ENCODE results near the gene KIF3A. TPM values are rescaled to one million over a fixed set of nuclear protein-coding genes. Genes with fewer than 3 reads are reported as not detected.

KIF3A gene
- total RNA-seq, 1 donor from 2014 or later = 10.6 TPM

DNA sequence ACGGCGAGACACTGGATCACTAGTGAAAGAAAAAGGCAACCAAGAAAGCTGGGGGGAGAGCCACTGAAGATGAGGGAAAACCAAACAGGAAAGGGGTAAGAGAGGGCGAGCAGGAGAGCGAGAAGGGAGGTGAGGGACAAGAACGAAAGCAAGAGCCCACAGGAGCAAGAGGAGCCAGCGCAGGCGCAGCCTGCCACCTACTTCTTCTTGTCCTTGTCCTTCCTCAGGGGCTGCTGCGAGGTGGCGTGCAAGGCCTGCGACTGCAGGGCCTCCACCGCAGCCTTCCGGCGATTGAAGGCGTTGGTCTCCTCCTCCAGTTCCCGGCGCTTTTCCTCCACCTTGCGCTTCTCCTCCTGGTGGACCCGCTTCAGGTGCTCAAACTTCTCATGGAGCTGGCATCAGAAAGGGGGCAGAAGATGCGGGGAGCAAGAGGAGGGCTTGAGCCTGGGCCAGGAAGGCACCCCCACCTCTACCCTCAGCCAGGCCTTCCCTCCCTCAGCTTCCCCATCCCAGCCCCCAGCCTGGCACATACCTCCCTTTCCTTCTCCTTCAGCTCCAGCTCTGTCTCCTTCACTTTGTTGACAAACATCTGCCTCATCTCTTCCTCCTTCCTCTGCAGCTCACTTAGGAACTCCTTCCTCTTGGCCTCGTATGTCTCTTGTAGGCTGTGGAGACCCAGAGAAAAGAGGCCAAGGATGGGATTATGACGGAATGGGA is 23.4 kb upstream of the KIF3A start:
- H3K36me3 ChIP-seq (ENCODE audit: control insufficient read depth, insufficient read depth, low read length) = no peaks in the 10 kb centered on the region
- H3K4me3 ChIP-seq (ENCODE audit: low read depth, low read length) = no peak overlapping the region
- TF ChIP-seq, protein P1, sequence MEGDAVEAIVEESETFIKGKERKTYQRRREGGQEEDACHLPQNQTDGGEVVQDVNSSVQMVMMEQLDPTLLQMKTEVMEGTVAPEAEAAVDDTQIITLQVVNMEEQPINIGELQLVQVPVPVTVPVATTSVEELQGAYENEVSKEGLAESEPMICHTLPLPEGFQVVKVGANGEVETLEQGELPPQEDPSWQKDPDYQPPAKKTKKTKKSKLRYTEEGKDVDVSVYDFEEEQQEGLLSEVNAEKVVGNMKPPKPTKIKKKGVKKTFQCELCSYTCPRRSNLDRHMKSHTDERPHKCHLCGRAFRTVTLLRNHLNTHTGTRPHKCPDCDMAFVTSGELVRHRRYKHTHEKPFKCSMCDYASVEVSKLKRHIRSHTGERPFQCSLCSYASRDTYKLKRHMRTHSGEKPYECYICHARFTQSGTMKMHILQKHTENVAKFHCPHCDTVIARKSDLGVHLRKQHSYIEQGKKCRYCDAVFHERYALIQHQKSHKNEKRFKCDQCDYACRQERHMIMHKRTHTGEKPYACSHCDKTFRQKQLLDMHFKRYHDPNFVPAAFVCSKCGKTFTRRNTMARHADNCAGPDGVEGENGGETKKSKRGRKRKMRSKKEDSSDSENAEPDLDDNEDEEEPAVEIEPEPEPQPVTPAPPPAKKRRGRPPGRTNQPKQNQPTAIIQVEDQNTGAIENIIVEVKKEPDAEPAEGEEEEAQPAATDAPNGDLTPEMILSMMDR (IDR thresholded peaks at IDR 0.05; ENCODE audit: insufficient read depth, low read length, poor library complexity, severe bottlenecking) = no peak
- DNase-seq (ENCODE audit: low read depth) = no peak
- no peaks in the 10 kb centered on the region for H3K27me3 ChIP-seq (ENCODE audit: control insufficient read depth, insufficient read depth, low read length)

DNA sequence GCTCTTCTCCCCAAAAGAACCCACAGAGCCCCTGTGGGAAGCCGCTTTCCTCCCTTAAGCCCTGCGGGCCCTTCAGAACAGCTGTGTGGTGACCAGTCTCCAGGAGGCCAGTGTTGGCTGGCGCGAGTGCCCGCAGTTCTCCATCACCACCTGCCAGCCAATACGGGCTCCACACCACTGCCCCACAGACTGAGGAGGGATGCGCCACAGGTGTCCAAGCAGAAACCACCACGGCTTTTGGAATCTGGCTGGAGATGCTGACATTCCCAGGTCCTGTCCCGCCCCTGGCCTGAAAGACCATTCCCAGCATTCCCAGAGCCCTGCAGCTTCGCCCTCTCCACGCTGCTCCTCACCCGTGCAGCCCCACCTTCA is 22.7 kb upstream of the KIF3A start:
- TF ChIP-seq, protein P1 (IDR thresholded peaks at IDR 0.05; ENCODE audit: insufficient read depth, low read length, poor library complexity, severe bottlenecking) = no peak
- Histone ChIP-seq H3K27me3 (ENCODE audit: control insufficient read depth, insufficient read depth, low read length) (no peaks in the 10 kb centered on the region), H3K4me3 (ENCODE audit: low read depth, low read length) (no peak overlapping the region), H3K36me3 (ENCODE audit: control insufficient read depth, insufficient read depth, low read length) (no peaks in the 10 kb centered on the region)
- DNase-seq (ENCODE audit: low read depth) = no peak

DNA sequence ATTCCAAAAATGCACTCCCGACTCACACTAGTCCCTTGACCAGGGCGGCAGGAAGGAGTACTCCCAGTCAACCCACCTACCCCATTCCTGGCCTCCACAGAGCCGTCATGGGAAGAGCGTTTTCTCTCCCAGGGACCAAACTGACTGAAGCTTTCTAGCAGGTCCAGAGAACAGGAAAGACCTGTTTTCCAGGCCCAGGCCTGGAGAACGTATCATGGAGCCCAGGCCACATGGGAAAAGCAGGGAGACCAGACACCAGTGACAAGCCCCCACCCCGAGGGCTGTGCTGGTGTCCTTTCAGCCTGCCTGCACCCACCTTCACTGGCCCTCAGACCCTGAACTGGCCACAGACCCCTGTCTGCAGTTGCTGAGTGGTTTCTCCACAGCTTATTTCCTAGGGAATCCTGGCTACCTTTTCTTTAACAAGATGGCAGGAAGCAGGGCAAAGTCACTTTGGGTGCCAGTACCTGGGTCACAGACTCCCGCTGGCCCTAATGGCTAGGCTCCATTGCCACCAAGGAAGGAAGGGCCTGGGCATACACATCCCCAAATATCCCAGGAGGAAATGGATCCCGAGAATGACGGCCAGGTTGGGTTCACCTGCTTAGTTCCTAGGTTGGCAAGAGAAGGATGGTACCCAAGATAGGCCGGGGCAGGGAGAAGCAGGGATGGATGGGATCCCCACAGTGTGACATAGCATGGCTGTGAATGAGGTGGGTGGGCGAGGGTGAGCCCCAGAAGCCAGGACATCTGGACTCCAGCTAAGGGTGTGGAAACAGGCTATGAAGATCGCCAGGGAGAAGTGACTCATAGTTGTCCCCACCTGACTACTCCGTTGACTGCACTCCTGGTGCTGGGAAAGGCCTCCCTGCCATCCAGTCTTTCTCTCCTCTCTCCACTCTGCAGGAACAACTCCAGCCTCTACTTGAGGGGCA is 22.0 kb upstream of the KIF3A start:
- Histone ChIP-seq H3K36me3 (ENCODE audit: control insufficient read depth, insufficient read depth, low read length) (no peaks in the 10 kb centered on the region), H3K27me3 (ENCODE audit: control insufficient read depth, insufficient read depth, low read length) (no peaks in the 10 kb centered on the region), H3K4me3 (ENCODE audit: low read depth, low read length) (no peak overlapping the region)
- DNase-seq (ENCODE audit: low read depth) = no peak
- TF ChIP-seq, protein P1 (IDR thresholded peaks at IDR 0.05; ENCODE audit: insufficient read depth, low read length, poor library complexity, severe bottlenecking) = no peak

DNA sequence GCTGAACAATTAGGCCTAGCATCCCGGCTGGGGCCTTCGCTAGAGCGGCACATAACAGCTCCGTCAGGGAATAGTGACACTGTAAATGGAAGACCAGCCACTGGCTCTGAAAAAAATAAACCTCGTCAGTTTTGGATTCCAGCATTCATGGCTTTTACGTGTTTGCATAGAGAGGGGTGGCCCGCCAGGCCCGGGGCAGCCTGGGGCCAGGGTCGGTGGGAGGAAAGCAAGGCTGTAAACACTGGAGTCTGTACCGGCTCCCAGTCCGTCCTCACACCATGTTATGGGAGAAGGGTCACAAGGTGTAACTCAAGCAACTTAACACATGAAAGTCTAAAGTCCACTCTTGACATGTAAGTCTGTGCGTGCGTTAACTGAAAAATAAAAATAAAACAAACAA is 21.1 kb upstream of the KIF3A start:
- no peak for DNase-seq (ENCODE audit: low read depth)
- TF ChIP-seq, protein P1 (IDR thresholded peaks at IDR 0.05; ENCODE audit: insufficient read depth, low read length, poor library complexity, severe bottlenecking) = no peak
- H3K27me3 ChIP-seq (ENCODE audit: control insufficient read depth, insufficient read depth, low read length) = no peaks in the 10 kb centered on the region
- no peaks in the 10 kb centered on the region for H3K36me3 ChIP-seq (ENCODE audit: control insufficient read depth, insufficient read depth, low read length)
- no peak overlapping the region for H3K4me3 ChIP-seq (ENCODE audit: low read depth, low read length)

DNA sequence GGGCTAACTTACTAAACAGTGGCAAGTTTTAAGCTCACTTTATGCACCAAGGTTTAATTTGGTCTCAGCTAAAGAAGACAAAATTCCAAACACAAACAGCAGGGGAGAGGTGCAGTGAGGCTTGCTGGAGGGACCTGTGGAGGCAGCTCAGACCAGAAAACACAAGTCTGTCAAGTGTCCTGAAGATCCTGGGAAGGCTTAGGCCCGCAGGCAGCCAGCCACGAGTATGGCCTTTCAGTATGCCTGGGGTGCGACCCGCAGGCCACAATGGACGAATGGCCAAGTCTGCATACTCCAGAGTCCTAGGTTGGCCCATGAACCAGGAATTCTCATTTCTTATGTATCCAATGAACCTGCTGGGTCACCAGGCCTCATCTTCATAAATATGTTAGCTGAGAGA is 19.2 kb upstream of the KIF3A start:
- Histone ChIP-seq H3K4me3 (ENCODE audit: low read depth, low read length) (no peak overlapping the region), H3K27me3 (ENCODE audit: control insufficient read depth, insufficient read depth, low read length) (no peaks in the 10 kb centered on the region), H3K36me3 (ENCODE audit: control insufficient read depth, insufficient read depth, low read length) (no peaks in the 10 kb centered on the region)
- no peak for DNase-seq (ENCODE audit: low read depth)
- TF ChIP-seq, protein P1 (IDR thresholded peaks at IDR 0.05; ENCODE audit: insufficient read depth, low read length, poor library complexity, severe bottlenecking) = no peak

Data from kidney epithelial cell (primary cell).